NCI-H187 (cell line): ENCODE measurements around the gene RCN1.
"Not testable (repeated sequence)": the region's sequence is repeated elsewhere in the genome, so short reads cannot be mapped to it uniquely, and the experiment has no call there.

Source experiments
- DNase-seq, 2 experiments: peaks; one replicate each; lab custom pipeline; 2025; lab: John Stamatoyannopoulos, UW

RCN1 gene

DNA sequence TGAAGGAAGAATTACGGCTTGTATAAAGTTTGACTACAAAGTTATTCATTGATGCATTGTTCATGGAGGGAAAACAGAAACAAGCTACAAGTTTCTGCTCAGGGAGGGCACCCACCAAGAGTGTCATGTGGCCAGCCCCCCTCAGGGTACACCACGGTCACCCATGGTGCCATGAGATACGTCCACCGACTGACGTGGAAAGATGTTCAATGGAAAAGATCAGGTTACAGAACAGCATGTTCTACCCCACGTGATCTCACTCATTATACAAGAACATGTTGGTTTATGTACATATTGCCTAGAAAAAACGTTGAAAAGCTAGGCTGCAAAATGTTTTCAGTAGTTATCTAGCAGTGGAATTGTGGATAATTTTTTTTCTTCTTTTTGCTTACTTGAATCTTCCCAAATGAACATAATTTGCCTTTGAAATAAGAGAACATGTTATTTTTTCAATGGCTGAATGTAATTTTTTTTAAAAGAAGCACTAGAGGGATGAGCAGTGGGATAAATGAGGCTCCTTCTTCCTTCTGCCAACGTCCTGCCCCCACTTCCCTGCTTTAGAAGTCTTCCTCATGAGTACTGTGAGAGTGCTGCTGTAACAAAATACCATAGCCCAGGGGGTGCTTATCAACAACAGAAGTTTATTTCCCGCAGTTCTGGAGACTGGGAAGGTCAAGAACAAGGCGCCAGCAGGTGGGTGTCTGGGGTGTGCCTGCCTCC, 22.5 kb downstream of the RCN1 start:
- DNase-seq = no peak

GRCh38 chr11:32113920-32114203, 23.0 kb downstream of the RCN1 start:
- DNase-seq = no peak

- DNase-seq = no peak
These were observed 24.6 kb downstream of the RCN1 start for GRCh38 chr11:32115446-32115845.

DNA sequence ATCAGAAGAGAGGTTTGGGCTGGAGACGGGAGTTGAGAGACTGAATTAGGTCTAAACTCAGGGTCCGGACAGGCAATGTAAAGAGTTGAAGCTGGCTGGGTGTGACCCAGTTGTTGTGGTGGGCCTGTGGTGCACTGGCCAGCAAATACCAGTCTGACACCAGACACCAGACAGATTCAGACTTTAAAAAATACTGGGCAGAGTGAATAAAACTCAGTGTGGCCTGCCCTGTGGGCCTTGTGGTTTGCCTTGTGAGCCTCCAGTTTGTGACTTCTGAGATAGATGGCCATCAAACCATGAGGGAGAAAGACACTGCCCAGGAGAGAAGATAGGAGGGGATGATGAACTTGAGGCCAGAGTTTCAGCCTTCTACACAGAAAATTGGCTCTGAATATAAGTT, 25.8 kb downstream of the RCN1 start:
- DNase-seq = no peak

DNA sequence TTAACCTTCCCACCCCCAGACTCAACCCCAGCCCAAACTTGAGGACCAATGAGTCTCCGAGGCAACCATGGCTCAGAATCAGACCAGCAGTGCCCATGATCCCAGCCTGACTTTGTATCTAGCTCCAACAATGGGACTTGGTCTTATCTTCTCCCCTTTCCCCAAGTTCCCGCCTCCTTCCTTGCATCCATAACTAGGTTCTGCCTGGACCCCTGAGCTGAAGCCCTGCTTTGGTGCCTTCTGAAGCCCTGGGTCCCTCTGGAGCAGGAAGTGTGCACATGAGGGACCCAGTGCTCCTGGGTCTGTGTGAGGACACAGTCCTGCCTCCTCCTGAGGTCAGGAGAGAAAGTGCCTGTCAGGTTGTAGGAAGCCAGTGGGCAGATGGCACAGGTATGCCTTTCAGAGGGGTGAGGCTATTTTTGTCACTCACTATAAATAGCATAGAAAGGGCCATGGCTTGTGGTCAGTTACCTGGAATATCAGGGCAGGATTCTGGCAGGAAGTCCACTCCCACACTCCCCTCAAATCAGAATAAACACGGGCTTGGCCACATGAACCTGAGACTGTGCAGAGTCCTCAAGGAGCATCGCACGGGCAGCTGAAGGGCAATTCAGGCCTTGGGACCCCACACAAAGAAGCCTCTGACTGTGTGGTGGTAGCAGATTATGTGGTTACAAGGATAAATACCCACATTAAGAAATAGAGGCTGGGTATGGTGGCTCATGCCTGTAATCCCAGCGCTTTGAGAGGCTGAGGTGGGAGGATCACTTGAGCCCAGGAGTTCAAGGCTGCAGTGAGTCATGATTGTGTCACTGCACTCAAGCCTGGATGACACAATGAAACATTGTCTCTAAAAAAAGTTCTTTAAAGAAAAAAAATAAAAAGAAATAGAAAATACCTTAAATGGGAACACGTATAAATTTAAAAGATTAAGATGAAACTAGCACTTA, 27.4 kb downstream of the RCN1 start:
- no peak for DNase-seq

GRCh38 chr11:32119139-32119538, 28.3 kb downstream of the RCN1 start:
- not testable (repeated sequence) for DNase-seq

DNA sequence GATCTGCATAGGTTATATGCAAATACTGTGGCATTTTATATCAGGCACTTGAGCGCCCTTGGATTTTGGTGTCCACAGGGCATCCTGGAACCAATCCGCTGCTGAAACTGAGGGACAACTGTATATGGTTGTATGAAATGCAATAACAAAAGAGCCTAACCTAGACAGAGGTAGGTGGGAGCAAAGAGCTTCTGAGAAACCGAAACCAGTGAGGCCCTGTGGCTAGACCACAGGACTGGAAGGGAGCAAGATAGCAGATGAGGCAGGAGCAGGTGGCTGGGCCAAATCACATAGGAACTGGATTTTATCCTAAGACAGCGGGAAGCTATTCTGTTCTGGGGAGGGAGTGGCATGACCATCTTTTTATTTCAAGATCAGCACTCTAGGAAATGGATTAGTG, 30.1 kb downstream of the RCN1 start:
- no peak for DNase-seq

- no peak for DNase-seq
These were observed 31.3 kb downstream of the RCN1 start for GRCh38 chr11:32122200-32122599.

- no peak for DNase-seq
These were observed 40.4 kb downstream of the RCN1 start for GRCh38 chr11:32131321-32131720.

DNA sequence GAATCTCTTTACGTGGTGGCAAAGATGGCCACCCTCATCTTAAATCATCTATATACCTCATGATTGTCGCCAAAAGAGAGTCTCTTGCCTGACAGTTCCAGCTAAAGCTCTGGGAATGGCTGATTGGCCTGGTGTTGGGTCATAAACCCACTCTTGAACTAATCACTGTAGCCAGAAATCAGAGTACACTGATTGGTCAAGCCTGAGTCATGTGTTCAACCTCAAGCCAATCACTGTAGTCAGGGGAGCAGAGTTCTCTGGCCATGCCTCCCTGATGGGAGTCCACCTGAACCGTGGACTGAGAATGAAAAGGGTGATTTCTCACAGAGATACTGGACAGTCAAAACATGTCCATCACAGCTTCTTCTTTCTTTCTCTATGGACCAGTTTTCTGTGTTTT, 45.8 kb downstream of the RCN1 start:
- no peak for DNase-seq

DNA sequence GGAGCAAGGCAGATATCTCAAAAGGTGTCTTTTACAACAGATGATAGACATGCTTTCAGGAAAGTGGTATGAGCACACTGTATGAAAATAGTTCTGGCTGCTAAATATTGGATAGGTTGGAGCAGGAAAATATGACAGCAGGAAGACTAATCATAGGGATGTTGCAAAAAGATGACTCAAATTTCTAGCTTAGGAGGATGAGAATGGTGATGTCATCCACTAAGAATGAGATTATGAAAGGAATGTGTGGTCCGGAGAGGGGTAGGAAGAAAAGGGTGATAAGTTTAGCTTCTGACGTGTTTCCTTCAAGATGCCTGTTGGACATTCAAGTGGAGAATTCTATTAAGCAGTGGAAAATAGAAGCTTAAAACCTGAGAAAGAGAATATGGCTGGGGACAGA, 46.4 kb downstream of the RCN1 start:
- no peak for DNase-seq

- DNase-seq = no peak
These were observed 47.0 kb downstream of the RCN1 start for GRCh38 chr11:32137869-32138268.

DNA sequence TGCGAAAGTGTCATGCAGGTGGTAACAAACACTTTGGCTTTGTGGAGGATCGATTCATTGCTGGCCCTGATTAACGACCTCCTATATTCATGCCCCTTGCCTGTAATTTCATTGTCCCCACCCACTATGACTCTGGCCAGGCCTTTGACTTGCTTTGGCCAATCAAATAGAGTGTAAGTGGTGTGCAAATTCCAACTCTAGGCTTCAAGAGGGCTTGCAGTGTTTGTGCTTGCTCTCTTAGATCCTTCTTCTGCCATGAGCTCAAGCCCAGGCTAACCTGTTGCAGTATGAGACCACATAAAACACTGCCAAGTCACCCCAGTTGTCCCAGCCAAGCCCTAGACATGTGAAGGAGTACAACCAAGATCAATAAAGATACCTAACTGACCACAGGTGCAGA, 48.0 kb downstream of the RCN1 start:
- no peak for DNase-seq

- no peak for DNase-seq
These were observed 49.1 kb downstream of the RCN1 start for GRCh38 chr11:32139896-32140520.

- DNase-seq = no peak
These were observed 51.1 kb downstream of the RCN1 start for GRCh38 chr11:32141745-32142546.

- no peak for DNase-seq
These were observed 52.5 kb downstream of the RCN1 start for GRCh38 chr11:32143378-32143777.

- DNase-seq = no peak
These were observed 54.4 kb downstream of the RCN1 start for GRCh38 chr11:32145282-32145681.

- no peak for DNase-seq
These were observed 58.0 kb downstream of the RCN1 start for GRCh38 chr11:32148895-32149294.

DNA sequence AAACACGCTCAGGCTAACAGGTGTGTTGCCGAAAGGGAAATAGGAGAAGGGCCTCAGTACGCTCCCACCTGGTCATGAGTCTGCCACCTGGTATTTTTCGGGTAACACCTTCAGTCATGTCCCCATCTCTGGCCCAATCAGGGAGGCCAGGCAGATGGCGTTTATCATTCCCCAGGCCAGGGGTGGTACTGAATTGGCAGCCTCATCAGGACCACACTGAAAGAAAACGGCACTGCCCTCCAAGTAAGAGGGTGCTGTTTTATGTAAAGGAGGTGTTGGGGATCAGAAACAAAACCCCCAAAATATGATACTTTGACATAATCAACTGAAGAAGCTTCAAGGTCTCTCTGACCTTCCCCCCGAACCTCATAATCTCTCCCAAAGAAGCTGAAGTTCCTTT, 58.9 kb downstream of the RCN1 start:
- DNase-seq = no peak

DNA sequence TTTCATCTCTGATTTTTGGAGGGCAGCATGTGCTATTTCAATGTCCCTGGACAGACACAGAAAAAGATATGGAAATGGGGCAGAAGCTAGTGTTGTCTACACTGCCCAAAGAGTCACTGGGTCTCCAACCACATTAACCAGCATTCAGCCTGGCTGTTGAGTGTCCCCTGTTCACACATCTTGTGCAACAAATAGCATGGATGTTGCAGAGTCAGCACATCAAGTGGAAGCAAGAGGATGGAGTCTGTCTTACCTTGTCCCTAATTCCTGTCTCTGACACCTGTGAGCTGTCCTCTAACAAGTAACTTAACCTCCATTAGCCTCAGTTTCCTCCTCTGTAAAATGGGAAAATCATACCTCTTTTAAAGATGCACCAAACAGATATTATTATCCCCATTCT, 60.2 kb downstream of the RCN1 start:
- no peak for DNase-seq

GRCh38 chr11:32152216-32152615, 61.3 kb downstream of the RCN1 start:
- DNase-seq = no peak

DNA sequence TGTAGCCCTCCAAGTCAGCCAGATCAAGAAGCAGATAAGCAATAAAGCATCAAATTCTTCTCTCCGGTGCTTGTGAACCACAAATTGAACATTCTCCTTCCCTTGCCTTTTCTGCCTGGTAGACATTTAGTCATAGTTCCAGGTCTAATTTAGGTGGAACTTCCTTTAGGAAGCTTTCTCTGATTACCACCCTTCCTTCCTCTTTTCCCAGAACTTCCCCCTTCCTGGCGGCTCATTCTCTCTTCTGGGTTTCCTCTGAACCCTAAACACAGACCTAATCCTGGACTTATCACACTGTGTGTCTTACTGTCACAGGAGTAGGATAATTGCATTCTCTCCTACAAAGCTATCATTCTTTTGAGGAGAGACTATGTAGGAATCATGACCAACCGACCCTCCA, 61.9 kb downstream of the RCN1 start:
- no peak for DNase-seq
